Measurements from ENCODE around the gene VSNL1. TPM values are rescaled to one million over a fixed set of nuclear protein-coding genes. Genes with fewer than 3 reads are reported as not detected.

The VSNL1 gene
- total RNA-seq, 1 experiment from 2014 or later: 9.9 TPM

DNA sequence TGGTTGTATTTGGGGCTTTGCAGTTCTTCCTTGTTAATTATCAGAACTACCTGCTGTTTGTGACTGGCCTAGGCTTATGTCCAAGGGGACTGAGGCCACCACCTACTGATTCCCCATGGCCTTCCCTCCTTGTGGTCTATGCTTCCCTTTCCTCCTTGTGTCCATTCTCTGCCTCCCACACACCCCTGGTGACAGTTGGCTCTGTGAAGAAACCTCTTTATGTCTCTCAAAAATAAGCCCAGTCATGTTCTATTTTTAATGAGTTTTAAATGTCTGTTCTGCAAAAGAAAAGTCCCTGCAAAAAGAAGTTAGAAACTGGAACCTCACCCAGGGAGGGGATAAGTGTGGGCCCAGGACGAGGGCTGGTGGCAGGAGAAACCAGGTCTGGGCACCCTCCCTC is 108.1 kb downstream of the VSNL1 start:
- no peak for DNase-seq
- TF ChIP-seq, protein P1, sequence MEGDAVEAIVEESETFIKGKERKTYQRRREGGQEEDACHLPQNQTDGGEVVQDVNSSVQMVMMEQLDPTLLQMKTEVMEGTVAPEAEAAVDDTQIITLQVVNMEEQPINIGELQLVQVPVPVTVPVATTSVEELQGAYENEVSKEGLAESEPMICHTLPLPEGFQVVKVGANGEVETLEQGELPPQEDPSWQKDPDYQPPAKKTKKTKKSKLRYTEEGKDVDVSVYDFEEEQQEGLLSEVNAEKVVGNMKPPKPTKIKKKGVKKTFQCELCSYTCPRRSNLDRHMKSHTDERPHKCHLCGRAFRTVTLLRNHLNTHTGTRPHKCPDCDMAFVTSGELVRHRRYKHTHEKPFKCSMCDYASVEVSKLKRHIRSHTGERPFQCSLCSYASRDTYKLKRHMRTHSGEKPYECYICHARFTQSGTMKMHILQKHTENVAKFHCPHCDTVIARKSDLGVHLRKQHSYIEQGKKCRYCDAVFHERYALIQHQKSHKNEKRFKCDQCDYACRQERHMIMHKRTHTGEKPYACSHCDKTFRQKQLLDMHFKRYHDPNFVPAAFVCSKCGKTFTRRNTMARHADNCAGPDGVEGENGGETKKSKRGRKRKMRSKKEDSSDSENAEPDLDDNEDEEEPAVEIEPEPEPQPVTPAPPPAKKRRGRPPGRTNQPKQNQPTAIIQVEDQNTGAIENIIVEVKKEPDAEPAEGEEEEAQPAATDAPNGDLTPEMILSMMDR (conservative IDR thresholded peaks at IDR 0.05): no peak
- Histone ChIP-seq H3K79me2 (ENCODE audit: insufficient read depth, low read length) (no peaks in the 10 kb centered on the region), H4K8ac (replicated peaks; ENCODE audit: insufficient read length, low read depth, low read length) (no peak overlapping the region), H2BK120ac (ENCODE audit: low read depth, low read length, poor library complexity, severe bottlenecking) (no peak overlapping the region), H3K79me1 (ENCODE audit: insufficient read depth, low read depth, low read length, poor library complexity, severe bottlenecking) (no peaks in the 10 kb centered on the region), H3K27me3 (ENCODE audit: insufficient read depth, low read length) (no peaks in the 10 kb centered on the region), H2AK5ac (ENCODE audit: insufficient read length, low read length) (no peak overlapping the region), H3K4me1 (ENCODE audit: insufficient read depth, low read length) (no peaks in the 10 kb centered on the region; the same call in 1 of the 2 replicates), H2BK20ac (ENCODE audit: low read depth, low read length, poor library complexity, severe bottlenecking) (no peak overlapping the region), H2BK12ac (ENCODE audit: insufficient read length, low read depth, low read length) (no peak overlapping the region), H3K9ac (ENCODE audit: extremely low read depth, insufficient read length, low read length) (no peak overlapping the region), H2AFZ (ENCODE audit: low read length) (no peak overlapping the region), H3K4me2 (ENCODE audit: insufficient read depth, insufficient read length, low read length) (no peak overlapping the region), H4K20me1 (ENCODE audit: control insufficient read depth, insufficient read depth, insufficient read length) (no peaks in the 10 kb centered on the region), H3K9me3 (ENCODE audit: control insufficient read depth, low read depth, low read length) (no peaks in the 10 kb centered on the region), H3K56ac (ENCODE audit: insufficient read length, low read depth, low read length) (no peak overlapping the region), H3K23ac (ENCODE audit: insufficient read length, low read depth, low read length) (no peak overlapping the region), H3K14ac (ENCODE audit: insufficient read depth, low read length) (no peak overlapping the region), H3K18ac (ENCODE audit: insufficient read length, low read depth, low read length) (no peak overlapping the region), H4K5ac (ENCODE audit: insufficient read length, low read depth, low read length) (no peak overlapping the region), H4K91ac (ENCODE audit: insufficient read length, low read depth, low read length) (no peak overlapping the region), H3K23me2 (ENCODE audit: insufficient read length, low read depth, low read length, poor library complexity, severe bottlenecking) (no peaks in the 10 kb centered on the region), H3K27ac (ENCODE audit: insufficient read length, low read depth, low read length) (no peak overlapping the region), H2BK5ac (ENCODE audit: insufficient read length, low read length) (no peak overlapping the region), H3T11ph (ENCODE audit: low read length) (no peak overlapping the region), H2BK15ac (ENCODE audit: low read depth, low read length) (no peak overlapping the region), H3K4ac (ENCODE audit: low read depth, low read length) (no peak overlapping the region)
- no peak overlapping the region for H3K4me3 Mint-ChIP-seq
- no peaks in the 10 kb centered on the region for H3K27me3 Mint-ChIP-seq (ENCODE audit: low read depth)
- no CpG with 5 or more reads among the region's 1 CpG for WGBS (ENCODE audit: extremely low coverage, insufficient read length, low lambda C conversion rate)
- H3K27ac Mint-ChIP-seq: peak overlapping the region in 1 of 3 experiments; percentile 62; a peak in 2 of 7 replicates
- no peaks in the 10 kb centered on the region for H3K9me3 Mint-ChIP-seq
- peaks cover 4 to 12% (median 10%) of the 10 kb centered on the region in 3 experiments; a peak in 6 of 7 replicates for H3K36me3 Mint-ChIP-seq (ENCODE audit: insufficient read depth in 1 of 3, low read depth in 3 of 3)
- H3K4me1 Mint-ChIP-seq: peaks cover 16 to 23% of the 10 kb centered on the region in 2 experiments
